ENCODE measurements around the gene TRPV3.

- TF ChIP-seq CTCF (IDR thresholded peaks at IDR 0.05) (no peak), POLR2A (IDR thresholded peaks at IDR 0.05) (no peak)
Measured at GRCh38 chr17:3513305-3514035, 44.1 kb downstream of the TRPV3 start.

Measured in lower leg skin (tissue), 3 donors.